ENCODE data around the gene CYP2B6. TPM values are rescaled to one million over a fixed set of nuclear protein-coding genes. Genes with fewer than 3 reads are reported as not detected.

Gene CYP2B6
- total and polyA plus RNA-seq, 2 of the 13 experiments (the other 11 are each of a cell fraction or from before 2014, with no cell fraction given): 0.09 TPM; not detected in 1

Other genes starting within 250 kb of the CYP2B6 start
- gene ACTMAP, start 240.8 kb upstream of the CYP2B6 start, total RNA-seq (2016; rRNA removed; fragmentation: Illumina TruSeq; extraction: Trizol): 2.2 and 3.9 TPM in 2 replicates
- 7.9 and 11.3 TPM in 2 replicates for gene ACTMAP, start 240.8 kb upstream of the CYP2B6 start, polyA plus RNA-seq (2011; rRNA removed)
- gene SNRPA, start 240.1 kb upstream of the CYP2B6 start, total RNA-seq (2016; rRNA removed; fragmentation: Illumina TruSeq; extraction: Trizol): 55.6 and 59.6 TPM in 2 replicates
- gene SNRPA, start 240.1 kb upstream of the CYP2B6 start, polyA plus RNA-seq (2011; rRNA removed): 111 and 162 TPM in 2 replicates
- gene MIA, start 215.8 kb upstream of the CYP2B6 start, total RNA-seq (2016; rRNA removed; fragmentation: Illumina TruSeq; extraction: Trizol): not detected in 2 replicates
- gene MIA, start 215.8 kb upstream of the CYP2B6 start, polyA plus RNA-seq (2011; rRNA removed): 0.61 and 2.5 TPM in 2 replicates
- 2.2 and 3.3 TPM in 2 replicates for gene RAB4B, start 213.0 kb upstream of the CYP2B6 start, total RNA-seq (2016; rRNA removed; fragmentation: Illumina TruSeq; extraction: Trizol)
- 5.4 and 6.1 TPM in 2 replicates for gene RAB4B, start 213.0 kb upstream of the CYP2B6 start, polyA plus RNA-seq (2011; rRNA removed)
- 32.4 and 40.8 TPM in 2 replicates for gene EGLN2, start 192.1 kb upstream of the CYP2B6 start, total RNA-seq (2016; rRNA removed; fragmentation: Illumina TruSeq; extraction: Trizol)
- gene EGLN2, start 192.1 kb upstream of the CYP2B6 start, polyA plus RNA-seq (2011; rRNA removed): 16.5 and 25.4 TPM in 2 replicates
- gene CYP2A6, start 140.8 kb upstream of the CYP2B6 start, total RNA-seq (2016; rRNA removed; fragmentation: Illumina TruSeq; extraction: Trizol): not detected in 2 replicates
- gene CYP2A6, start 140.8 kb upstream of the CYP2B6 start, polyA plus RNA-seq (2011; rRNA removed): not detected in 2 replicates
- not detected in 2 replicates for gene CYP2A7, start 109.1 kb upstream of the CYP2B6 start, total RNA-seq (2016; rRNA removed; fragmentation: Illumina TruSeq; extraction: Trizol)
- gene CYP2A7, start 109.1 kb upstream of the CYP2B6 start, polyA plus RNA-seq (2011; rRNA removed): not detected in 2 replicates
- not detected in 2 replicates for gene CYP2A13, start 97.2 kb downstream of the CYP2B6 start, total RNA-seq (2016; rRNA removed; fragmentation: Illumina TruSeq; extraction: Trizol)
- gene CYP2A13, start 97.2 kb downstream of the CYP2B6 start, polyA plus RNA-seq (2011; rRNA removed): not detected in 2 replicates
- not detected in 2 replicates for gene CYP2F1, start 123.2 kb downstream of the CYP2B6 start, total RNA-seq (2016; rRNA removed; fragmentation: Illumina TruSeq; extraction: Trizol)
- gene CYP2F1, start 123.2 kb downstream of the CYP2B6 start, polyA plus RNA-seq (2011; rRNA removed): not detected in 2 replicates
- gene CYP2S1, start 201.9 kb downstream of the CYP2B6 start, total RNA-seq (2016; rRNA removed; fragmentation: Illumina TruSeq; extraction: Trizol): 0.09 TPM in 1 of 2 replicates, not detected in the other
- 1.8 and 2.1 TPM in 2 replicates for gene CYP2S1, start 201.9 kb downstream of the CYP2B6 start, polyA plus RNA-seq (2011; rRNA removed)
- gene AXL, start 227.9 kb downstream of the CYP2B6 start, total RNA-seq (2016; rRNA removed; fragmentation: Illumina TruSeq; extraction: Trizol): 0.31 and 0.71 TPM in 2 replicates
- gene AXL, start 227.9 kb downstream of the CYP2B6 start, polyA plus RNA-seq (2011; rRNA removed): 5.7 and 5.9 TPM in 2 replicates

All from HepG2 (cell line).